GM18511 (cell line): Measurements from ENCODE around the gene LMF1.

Source experiments
- ATAC-seq: cut with Tn5 transposase; IDR thresholded peaks from one replicate; pipeline ENCODE4 v1.9.1; 2021; ENCODE audit warnings: mild to moderate bottlenecking, moderate library complexity; ENCODE audit not compliant: unreplicated experiment

The LMF1 gene

GRCh38 chr16:1003391-1004347 lies 32.9 kb upstream of the LMF1 start:
- ATAC-seq, result no peak

GRCh38 chr16:1002399-1003166 lies 31.8 kb upstream of the LMF1 start:
- ATAC-seq, result no peak

- ATAC-seq, result no peak
Observed at GRCh38 chr16:1001096-1001495, 30.3 kb upstream of the LMF1 start.

GRCh38 chr16:1000608-1001007 lies 29.8 kb upstream of the LMF1 start:
- no peak for ATAC-seq

- no peak for ATAC-seq
Observed at GRCh38 chr16:999677-1000076, 28.9 kb upstream of the LMF1 start.

- no peak for ATAC-seq
Observed at GRCh38 chr16:998615-999014, 27.8 kb upstream of the LMF1 start.

- no peak for ATAC-seq
Observed at GRCh38 chr16:998211-998610, 27.4 kb upstream of the LMF1 start.

- ATAC-seq, result no peak
Observed at GRCh38 chr16:997440-998051, 26.8 kb upstream of the LMF1 start.

GRCh38 chr16:996681-997080 lies 25.9 kb upstream of the LMF1 start:
- ATAC-seq, result no peak

GRCh38 chr16:995783-996182 lies 25.0 kb upstream of the LMF1 start:
- ATAC-seq, result no peak

- no peak for ATAC-seq
Observed at GRCh38 chr16:995087-995486, 24.3 kb upstream of the LMF1 start.

GRCh38 chr16:993731-994130 lies 22.9 kb upstream of the LMF1 start:
- ATAC-seq, result no peak

- ATAC-seq, result no peak
Observed at GRCh38 chr16:991773-992172, 21.0 kb upstream of the LMF1 start.

GRCh38 chr16:991345-991744 lies 20.6 kb upstream of the LMF1 start:
- ATAC-seq, result no peak

GRCh38 chr16:990516-991291 lies 19.9 kb upstream of the LMF1 start:
- no peak for ATAC-seq

- ATAC-seq, result no peak
Observed at GRCh38 chr16:989354-989814, 18.6 kb upstream of the LMF1 start.

- no peak for ATAC-seq
Observed at GRCh38 chr16:988471-989353, 17.9 kb upstream of the LMF1 start.

GRCh38 chr16:987906-988305 lies 17.1 kb upstream of the LMF1 start:
- ATAC-seq, result no peak

GRCh38 chr16:986925-987582 lies 16.3 kb upstream of the LMF1 start:
- ATAC-seq, result no peak
